GM12875 (cell line): ENCODE measurements around the gene FBXO27.

Experiments
- H3K4me3 ChIP-seq: one replicate; pipeline ENCODE4 v1.5.1; 2011; ENCODE audit warnings: low read depth, low read length, control low read depth
- CTCF ChIP-seq: IDR thresholded peaks from 2 replicates; pipeline ENCODE4 v1.5.1; 2011; ENCODE audit warnings: low read depth, mild to moderate bottlenecking, control low read depth, inconsistent platforms, low read length, moderate library complexity, borderline replicate concordance; ENCODE audit not compliant: insufficient read depth

The FBXO27 gene, protein sequence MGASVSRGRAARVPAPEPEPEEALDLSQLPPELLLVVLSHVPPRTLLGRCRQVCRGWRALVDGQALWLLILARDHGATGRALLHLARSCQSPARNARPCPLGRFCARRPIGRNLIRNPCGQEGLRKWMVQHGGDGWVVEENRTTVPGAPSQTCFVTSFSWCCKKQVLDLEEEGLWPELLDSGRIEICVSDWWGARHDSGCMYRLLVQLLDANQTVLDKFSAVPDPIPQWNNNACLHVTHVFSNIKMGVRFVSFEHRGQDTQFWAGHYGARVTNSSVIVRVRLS

DNA sequence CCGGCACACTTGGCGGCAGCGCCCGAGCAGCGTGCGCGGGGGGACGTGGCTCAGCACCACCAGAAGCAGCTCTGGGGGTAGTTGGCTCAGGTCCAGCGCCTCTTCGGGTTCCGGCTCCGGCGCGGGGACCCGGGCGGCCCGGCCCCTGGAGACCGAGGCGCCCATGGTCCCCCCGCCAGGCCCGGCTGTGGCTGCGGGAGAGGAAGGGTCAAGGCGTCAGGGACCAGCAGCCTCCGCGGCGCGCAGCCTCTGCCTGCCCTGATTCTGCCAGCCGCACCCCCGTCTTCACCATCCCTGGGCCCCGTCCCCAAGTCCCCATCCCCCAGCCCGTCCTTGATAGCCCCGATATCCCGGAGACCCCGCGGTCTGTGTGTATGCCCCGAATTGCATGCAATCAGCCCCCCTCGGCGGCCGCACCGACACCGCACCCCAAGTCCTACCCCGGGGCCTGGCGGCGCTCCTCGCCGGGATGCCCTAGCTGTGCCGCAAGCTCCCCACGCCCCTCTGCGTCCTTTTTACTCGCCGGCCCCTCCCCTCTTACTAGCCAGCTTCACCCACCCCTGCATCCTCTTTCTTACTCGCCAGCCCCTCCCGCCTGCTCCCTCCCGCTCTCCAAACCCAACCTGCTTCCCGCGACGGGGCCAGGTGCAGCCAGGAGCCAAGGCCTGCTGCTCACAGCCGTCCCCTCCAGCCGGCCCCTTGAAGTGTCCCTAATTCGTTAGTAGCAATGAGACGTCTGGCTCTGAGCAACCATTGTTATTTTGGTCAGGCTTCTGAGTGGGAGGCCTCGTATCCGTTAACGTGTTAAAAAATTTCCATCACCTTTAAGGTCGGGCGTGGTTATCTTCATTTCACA, at the start of gene FBXO27:
Gene FBXO27, minus strand, starts transcription at position 487 of the 856 bp plus-strand sequence. Its CDS starts 322 bp downstream, at position 165.
- H3K4me3 ChIP-seq, result peak within 1 kb of the TSS; percentile 62
- no peak for TF ChIP-seq CTCF

DNA sequence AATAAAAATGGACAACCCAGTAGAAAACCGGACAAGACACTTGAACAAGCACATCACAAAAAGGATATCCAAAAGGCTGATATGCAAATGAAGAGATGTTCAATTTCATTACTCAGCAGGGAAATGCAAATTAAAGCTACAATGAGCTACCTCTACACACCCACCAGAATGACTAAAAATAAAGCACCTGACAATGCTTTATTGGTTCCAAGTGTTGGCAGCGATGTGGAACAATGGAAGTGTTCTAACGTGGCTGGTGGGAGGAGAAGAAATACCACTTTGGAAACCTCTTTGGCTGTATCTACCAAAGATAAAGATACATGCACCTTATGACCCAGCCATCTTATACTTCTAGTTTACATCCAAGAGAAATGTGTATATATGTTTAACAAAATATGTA, 48.1 kb upstream of the FBXO27 start:
- no peak for TF ChIP-seq CTCF
- no peak overlapping the region for H3K4me3 ChIP-seq

DNA sequence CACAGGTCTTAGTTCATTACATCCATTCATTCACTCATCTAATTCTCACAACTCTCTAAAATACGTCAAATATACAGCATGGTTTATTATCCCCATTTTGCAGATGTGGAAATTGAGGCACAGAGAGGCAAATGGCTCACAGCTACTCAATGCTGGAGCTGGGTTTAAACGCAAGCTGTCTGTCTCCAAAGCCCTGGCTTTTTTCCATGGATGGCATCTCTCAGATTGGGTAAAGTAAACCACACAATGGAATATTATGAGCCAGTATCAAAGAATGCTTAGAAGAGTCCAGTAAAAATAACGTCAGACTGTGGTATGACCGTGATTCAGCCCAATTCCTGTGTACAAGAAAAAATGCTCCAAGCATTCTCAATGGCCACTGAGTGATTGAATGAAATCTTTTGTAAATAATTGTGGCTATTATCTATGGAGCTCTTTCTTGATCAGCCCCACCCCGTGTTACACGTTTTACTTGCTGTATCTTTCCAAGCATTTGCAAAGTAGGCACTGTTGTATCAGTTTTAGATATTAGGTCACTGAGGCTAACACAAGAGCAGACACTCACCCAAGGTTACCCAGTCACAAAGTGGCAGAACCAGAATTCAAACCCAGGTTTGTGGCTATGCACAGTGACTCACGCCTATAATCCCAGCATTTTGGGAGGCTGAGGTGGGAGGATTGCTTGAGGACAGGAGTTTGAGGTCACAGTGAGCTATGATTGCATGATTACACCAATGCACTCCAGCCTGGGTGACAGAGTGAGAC, 46.3 kb upstream of the FBXO27 start:
- H3K4me3 ChIP-seq, result no peak overlapping the region
- no peak for TF ChIP-seq CTCF

DNA sequence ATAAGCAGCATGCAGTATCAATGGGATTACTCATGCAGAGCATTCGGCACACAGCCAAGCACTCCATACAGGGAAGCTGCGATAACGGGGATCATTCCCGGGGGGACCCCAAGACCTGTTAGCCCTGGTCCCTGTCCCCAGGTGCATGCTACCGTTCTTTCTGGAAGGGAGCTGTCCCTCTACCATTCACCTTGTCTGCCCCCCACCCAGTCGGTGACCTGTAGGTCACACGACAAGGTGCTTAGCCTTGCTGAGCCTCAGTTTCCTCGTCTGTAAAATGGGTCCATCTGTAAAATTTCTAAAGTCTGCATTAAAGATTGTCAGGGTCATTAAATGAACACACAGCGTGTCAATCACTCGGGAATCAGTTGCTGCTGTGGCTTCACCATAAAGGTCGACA, 45.0 kb upstream of the FBXO27 start:
- TF ChIP-seq CTCF, result no peak
- no peak overlapping the region for H3K4me3 ChIP-seq

GRCh38 chr19:39074942-39075341, 42.6 kb upstream of the FBXO27 start:
- TF ChIP-seq CTCF, result no peak
- no peak overlapping the region for H3K4me3 ChIP-seq

DNA sequence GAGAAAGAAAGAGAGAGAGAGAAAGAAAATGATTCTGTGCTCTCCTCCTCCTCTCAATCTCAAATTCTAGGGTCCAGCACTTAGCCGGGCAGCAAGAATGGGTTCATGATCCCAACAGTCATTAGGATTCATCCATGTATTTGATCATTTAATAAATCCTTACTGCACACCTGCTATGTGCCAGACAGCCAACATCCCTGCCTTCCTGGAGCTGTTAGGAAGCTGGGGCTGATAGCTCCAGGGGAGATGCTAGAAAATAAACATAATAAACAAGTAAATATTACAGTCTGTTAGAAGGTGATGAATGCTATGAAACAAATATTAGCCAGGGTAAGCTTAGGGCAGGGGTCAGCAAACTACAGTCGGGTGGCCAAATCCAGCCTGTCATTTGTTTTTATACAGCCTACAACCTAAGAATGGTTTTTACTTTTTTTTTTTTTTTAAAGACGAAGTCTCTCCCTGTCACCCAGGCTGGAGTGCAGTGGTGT, 41.9 kb upstream of the FBXO27 start:
- no peak overlapping the region for H3K4me3 ChIP-seq

More for the DNA sequence above, 41.9 kb upstream of the FBXO27 start:
- TF ChIP-seq CTCF, result no peak
